Thyroid gland (tissue), 4 donors: ENCODE results near the gene SMCO4. TPM values are rescaled to one million over a fixed set of nuclear protein-coding genes. Genes with fewer than 3 reads are reported as not detected.

Experiments used
- DNase-seq, 2 donors: peaks; one replicate each; pipeline ENCODE4 v3.0.0-alpha.2; 2019
- H3K27ac ChIP-seq, 3 donors: fragments of 200-600 bp; sonication (generic); 1 replicate in 2 of 3; 2 replicates in 1 of 3; pipeline ENCODE4 v1.5.1; 2016 to 2019; ENCODE audit warnings: mild to moderate bottlenecking in 1 of 3, moderate library complexity in 1 of 3
- H3K27me3 ChIP-seq: fragments of 200-600 bp; sonication (generic); one replicate; pipeline ENCODE4 v1.5.1; 2019
- H3K36me3 ChIP-seq, 2 donors: fragments of 200-600 bp; sonication (generic); one replicate each; pipeline ENCODE4 v1.5.1; 2016 to 2019
- H3K4me1 ChIP-seq, 2 donors: fragments of 200-600 bp; sonication (generic); one replicate each; pipeline ENCODE4 v1.5.1; 2017 to 2019
- H3K4me3 ChIP-seq, 3 donors: fragments of 200-600 bp; sonication (generic); replicated peaks in 1 of 3; 1 replicate in 2 of 3; 2 replicates in 1 of 3; pipeline ENCODE4 v1.5.1; 2016; ENCODE audit warnings: mild to moderate bottlenecking in 1 of 3
- H3K9me3 ChIP-seq: fragments of 200-600 bp; sonication (generic); one replicate; pipeline ENCODE4 v1.5.1; 2017
- CTCF ChIP-seq, 6 experiments: fragments of 200-600 bp in 3 of 6; fragments of 450-650 bp in 3 of 6; sonication (generic) in 3 of 6; IDR thresholded peaks; one replicate each; pipeline ENCODE4 v1.5.1; 2016 to 2019; ENCODE audit warnings: antibody characterized with exemption in 6 of 6, mild to moderate bottlenecking in 2 of 6, inconsistent platforms in 1 of 6, moderate library complexity in 1 of 6
- POLR2A ChIP-seq, 2 donors: fragments of 450-650 bp; IDR thresholded peaks; one replicate each; pipeline ENCODE4 v1.6.1; 2017; ENCODE audit warnings: antibody characterized with exemption in 2 of 2, mild to moderate bottlenecking in 2 of 2, moderate library complexity in 1 of 2
- WGBS, 2 donors: methylation state at CpG; one replicate each; pipeline ENCODE4 v1.1.5; 2017; 5-methylcytosine and 5-hydroxymethylcytosine counted together
- intact Hi-C: fragments of 100-400 bp; cut with DNase I; formaldehyde crosslinking; loops from one replicate; pipeline ENCODE4 v1.15.1; 2023
- total RNA-seq, 4 donors: library from RNA; depleted of rRNA; stranded (reverse); fragments of >200 nt; gene quantifications; one replicate each; pipeline ENCODE4 v1.2.3, GENCODE V29; 2016

Gene SMCO4
- total RNA-seq, 4 donors from 2014 or later: 38.6 to 135 (median 102) TPM

GRCh38 chr11:93570759-93571413 is 27.7 kb upstream of the SMCO4 start:
- no peaks in the 10 kb centered on the region for H3K36me3 ChIP-seq
- WGBS, 2 donors: 17 to 25% methylated on average over 5 of the region's 5 CpGs
- no peaks in the 10 kb centered on the region for H3K27me3 ChIP-seq
- peak; percentile 65 to 71 for DNase-seq
- TF ChIP-seq POLR2A (IDR thresholded peaks at IDR 0.05) (peak in 1 of 2 donors; percentile 55), CTCF (IDR thresholded peaks at IDR 0.05) (no peak)
- intact Hi-C loops: no loop called here
- no peak overlapping the region for H3K4me3 ChIP-seq
- no peaks in the 10 kb centered on the region for H3K9me3 ChIP-seq
- peak overlapping the region; percentile 51 to 75 (median 64) for H3K27ac ChIP-seq
- peaks cover 8 to 28% of the 10 kb centered on the region in 2 donors for H3K4me1 ChIP-seq

- intact Hi-C loops: no loop called here
- Histone ChIP-seq H3K4me3 (no peak overlapping the region), H3K27ac (peak overlapping the region in 2 of 3 donors; percentile 63 to 75), H3K36me3 (no peaks in the 10 kb centered on the region), H3K27me3 (no peaks in the 10 kb centered on the region), H3K9me3 (no peaks in the 10 kb centered on the region), H3K4me1 (peaks cover 8 to 28% of the 10 kb centered on the region in 2 donors)
- no peak for DNase-seq
- TF ChIP-seq CTCF (IDR thresholded peaks at IDR 0.05): no peak
- TF ChIP-seq POLR2A (IDR thresholded peaks at IDR 0.05): no peak
These were observed 26.3 kb upstream of the SMCO4 start for GRCh38 chr11:93569496-93569895.

GRCh38 chr11:93568726-93569125 is 25.5 kb upstream of the SMCO4 start:
- no peak for DNase-seq
- H3K4me1 ChIP-seq: peaks cover 8 to 28% of the 10 kb centered on the region in 2 donors
- no peaks in the 10 kb centered on the region for H3K27me3 ChIP-seq
- H3K4me3 ChIP-seq: no peak overlapping the region
- intact Hi-C loops: no loop called here
- peak overlapping the region; percentile 3 to 75 (median 63) for H3K27ac ChIP-seq
- WGBS, 2 donors: 87 to 92% methylated on average over 2 of the region's 2 CpGs
- no peaks in the 10 kb centered on the region for H3K9me3 ChIP-seq
- no peaks in the 10 kb centered on the region for H3K36me3 ChIP-seq
- no peak for TF ChIP-seq POLR2A (IDR thresholded peaks at IDR 0.05)
- TF ChIP-seq CTCF (IDR thresholded peaks at IDR 0.05): no peak

DNA sequence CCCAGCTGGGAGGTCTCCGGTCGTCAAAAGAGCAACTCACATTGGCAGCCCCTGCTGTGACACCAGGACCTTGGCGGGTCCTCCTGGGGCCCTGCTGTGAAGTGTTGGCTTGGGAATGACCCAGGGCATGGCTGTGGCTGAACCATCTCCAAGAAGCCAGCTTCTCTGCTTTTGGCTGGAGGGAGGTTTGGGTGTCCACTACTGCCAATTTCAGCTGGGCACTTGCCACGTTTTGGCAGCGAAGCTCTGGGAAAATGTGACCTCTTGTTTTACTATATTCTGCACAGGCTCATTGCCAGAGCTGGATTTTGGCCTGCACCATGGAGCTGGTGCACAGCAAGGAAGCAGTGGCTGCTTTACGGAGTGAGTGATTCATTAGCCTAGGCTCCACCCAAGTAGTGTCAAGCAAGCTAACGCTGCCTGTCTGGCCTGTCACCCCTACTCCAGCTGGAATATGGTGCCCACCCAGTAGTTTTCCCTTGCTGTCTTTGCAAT is 24.3 kb upstream of the SMCO4 start:
- no peaks in the 10 kb centered on the region for H3K27me3 ChIP-seq
- peak overlapping the region; percentile 63 to 80 (median 75) for H3K27ac ChIP-seq
- H3K4me3 ChIP-seq: no peak overlapping the region
- DNase-seq: peak; percentile 87 to 93
- TF ChIP-seq POLR2A (IDR thresholded peaks at IDR 0.05) (peak in 1 of 2 donors; percentile 17), CTCF (IDR thresholded peaks at IDR 0.05) (no peak)
- intact Hi-C loops: no loop called here
- no peaks in the 10 kb centered on the region for H3K36me3 ChIP-seq
- H3K4me1 ChIP-seq: peaks cover 8 to 28% of the 10 kb centered on the region in 2 donors
- WGBS, 2 donors: 18 to 25% methylated on average over 7 of the region's 7 CpGs
- no peaks in the 10 kb centered on the region for H3K9me3 ChIP-seq

GRCh38 chr11:93564895-93565294 is 21.7 kb upstream of the SMCO4 start:
- Histone ChIP-seq H3K27me3 (no peaks in the 10 kb centered on the region), H3K36me3 (no peaks in the 10 kb centered on the region), H3K4me3 (no peak overlapping the region), H3K9me3 (no peaks in the 10 kb centered on the region), H3K4me1 (peaks cover 8 to 15% of the 10 kb centered on the region in 2 donors), H3K27ac (no peak overlapping the region)
- WGBS, 2 donors: 89 to 92% methylated on average over 3 of the region's 3 CpGs
- TF ChIP-seq CTCF (IDR thresholded peaks at IDR 0.05) (no peak), POLR2A (IDR thresholded peaks at IDR 0.05) (no peak)
- DNase-seq: no peak
- intact Hi-C loops: no loop called here
